GM19193 (cell line): ENCODE data around the gene GRIA1.

Experiments
- POLR2A ChIP-seq: IDR thresholded peaks from 4 replicates; pipeline ENCODE4 v1.6.1; 2011; ENCODE audit not compliant: insufficient read depth, insufficient read length; ENCODE audit errors: extremely low read depth

Gene GRIA1

DNA sequence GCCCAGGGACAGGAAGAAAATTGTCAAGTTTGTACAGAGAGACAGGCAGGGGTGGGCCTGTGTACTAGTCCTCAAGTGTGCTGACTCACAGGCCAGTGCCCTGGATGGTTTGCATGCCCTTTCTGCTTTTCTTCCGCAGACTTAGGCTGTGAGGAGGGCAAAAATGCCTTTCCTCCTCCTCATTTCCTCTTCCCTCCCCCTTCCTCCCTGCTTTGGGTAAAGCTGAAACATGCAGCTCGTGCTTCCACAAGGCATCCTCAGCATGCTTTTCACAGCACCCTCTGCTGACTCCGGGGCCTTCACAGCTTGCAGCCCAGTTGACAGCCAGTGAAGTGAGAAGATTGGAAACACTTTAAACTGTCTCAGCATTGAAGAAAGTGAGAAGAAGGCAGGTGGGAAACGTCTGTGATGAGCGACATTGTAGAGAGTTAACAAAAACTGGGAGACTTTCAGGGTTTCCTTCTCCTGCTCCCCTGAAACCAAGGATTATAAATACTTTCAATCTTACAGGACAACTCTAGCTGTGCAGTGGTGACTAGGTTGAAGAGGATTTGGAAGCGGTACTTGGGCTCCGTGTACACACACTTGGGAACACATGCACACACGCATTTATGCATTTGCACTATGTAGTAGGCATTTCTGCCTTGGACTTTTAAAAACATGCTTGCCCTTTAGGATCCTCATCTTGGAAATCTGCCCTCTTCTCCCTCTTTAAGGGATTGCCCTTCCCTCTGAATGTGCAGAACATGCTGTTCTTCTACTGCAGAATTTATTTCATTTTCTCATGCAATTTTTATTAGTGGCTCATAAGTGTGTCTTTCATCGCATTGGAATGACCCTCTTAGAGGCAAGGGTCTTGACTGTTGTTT, 138.8 kb downstream of the GRIA1 start:
- TF ChIP-seq POLR2A, result no peak

DNA sequence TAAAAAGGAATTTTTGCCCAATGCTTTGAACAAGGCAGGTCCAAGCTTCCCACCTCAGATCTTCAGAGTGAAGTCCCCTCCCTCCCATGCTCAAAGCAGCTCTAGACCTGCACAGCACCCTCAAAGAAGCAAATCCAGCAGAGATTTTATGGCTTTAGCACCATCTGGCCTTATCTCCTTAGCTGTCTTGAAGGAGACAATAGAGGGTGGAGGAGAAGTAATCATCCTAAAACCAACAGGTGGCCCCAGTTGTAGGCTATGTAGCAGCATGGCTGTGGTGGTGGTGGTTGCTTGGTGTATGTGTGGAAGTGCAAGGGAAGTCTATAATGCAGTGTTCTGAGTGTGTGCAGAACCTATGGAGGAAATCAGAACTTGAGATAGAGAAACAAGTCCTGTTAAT, 140.1 kb downstream of the GRIA1 start:
- TF ChIP-seq POLR2A, result no peak

DNA sequence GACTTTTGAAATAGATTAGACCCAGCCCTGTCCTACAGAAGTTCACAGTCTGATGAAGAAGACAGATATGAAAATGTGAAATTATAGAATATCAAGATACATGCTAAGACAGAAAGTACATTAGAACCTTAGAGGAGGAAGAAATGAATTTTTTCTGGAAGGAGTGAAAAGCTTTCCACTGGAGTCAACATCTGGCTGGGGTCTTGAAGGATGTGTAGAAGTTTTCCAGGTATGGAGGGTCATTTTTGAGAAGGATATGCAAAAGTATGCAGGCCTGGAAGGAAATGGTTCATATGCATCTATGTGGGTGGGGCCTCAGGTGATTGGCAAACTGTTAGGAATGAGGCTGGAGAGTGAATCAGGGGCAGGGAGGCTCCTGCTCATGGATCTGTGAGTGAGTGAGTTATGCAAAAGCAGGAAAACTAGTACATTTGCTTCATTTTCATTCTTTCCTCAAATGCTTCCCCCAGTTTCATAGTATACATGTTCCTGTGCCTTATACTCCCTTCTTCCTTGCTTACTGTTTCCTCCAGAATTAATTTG, 142.3 kb downstream of the GRIA1 start:
- TF ChIP-seq POLR2A, result no peak

DNA sequence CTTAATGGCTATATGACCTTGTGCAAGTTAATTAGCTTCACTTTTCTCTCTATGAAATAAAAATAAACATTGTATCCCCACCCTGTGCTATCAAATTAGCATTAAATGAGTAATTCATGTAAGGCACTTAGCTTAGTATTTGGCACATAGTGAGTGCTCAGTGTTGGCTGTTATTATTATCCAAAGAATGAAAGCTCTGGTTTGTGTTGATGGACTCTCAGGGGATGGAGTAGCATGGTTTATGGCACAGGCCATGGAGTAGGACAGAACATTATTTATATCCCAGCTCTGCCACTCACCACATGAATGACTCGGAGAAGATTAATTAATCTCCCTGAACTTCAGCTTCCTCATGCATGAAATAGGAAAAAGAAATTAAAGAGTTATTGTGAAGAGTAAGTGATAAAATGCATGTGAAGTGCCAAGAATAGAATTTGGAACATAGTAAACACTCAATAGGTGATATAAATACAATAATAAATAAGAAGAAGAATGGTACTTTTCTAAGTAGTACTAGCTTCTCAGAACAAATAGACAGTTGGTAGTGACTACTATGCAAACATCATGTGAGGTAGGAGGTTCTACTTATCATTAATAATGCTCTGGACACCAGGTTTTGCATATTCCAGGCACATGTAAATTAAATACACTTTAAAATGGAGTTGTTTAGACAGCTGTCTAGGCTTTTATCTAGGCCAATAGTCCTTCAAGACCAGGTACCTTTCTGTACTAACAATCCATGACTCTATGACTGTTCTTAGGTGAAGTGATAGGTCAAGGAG, 146.4 kb downstream of the GRIA1 start:
- no peak for TF ChIP-seq POLR2A

DNA sequence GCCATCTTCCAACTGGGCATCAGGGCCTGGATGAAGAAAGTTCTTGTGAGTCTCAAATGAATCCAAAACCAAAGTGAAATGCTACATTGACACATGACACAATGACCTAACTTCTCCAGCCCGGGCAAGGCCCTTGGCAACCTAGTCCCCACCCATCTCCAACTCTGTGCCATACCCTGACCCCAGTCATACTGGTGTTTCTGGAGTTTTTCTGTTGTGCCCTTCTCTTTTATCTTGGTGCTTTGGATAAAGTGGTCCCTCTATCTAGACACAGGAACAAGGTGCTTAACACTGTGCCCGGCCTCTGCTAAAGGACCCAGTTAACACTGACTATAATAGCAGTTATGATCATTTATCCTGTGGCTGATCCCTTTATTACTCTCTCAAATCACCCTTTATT, 149.8 kb downstream of the GRIA1 start:
- no peak for TF ChIP-seq POLR2A

DNA sequence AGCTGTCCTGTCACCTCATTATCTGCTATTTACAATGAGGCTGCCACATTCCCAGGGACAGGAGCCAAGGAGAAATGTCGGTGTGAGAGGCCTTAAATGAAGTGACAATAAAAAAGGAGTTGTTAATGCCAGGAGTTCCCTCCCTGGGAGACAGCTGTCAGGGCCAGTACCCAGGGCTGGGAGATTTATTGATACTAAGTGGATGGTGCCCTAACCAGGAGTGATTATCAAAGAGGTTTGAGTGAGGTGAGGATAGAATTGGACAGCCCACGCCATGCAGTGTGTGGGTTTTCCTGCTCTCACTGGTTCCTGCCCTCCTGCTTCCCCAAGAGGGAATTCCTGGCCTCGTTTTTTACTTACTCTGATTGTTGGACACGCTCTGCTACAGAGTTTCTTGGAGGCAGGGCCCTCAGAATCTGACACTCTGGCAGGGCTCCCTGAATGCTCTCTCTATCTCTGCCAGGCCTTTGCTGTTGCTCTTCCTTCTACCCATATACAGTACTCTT, 150.8 kb downstream of the GRIA1 start:
- no peak for TF ChIP-seq POLR2A

DNA sequence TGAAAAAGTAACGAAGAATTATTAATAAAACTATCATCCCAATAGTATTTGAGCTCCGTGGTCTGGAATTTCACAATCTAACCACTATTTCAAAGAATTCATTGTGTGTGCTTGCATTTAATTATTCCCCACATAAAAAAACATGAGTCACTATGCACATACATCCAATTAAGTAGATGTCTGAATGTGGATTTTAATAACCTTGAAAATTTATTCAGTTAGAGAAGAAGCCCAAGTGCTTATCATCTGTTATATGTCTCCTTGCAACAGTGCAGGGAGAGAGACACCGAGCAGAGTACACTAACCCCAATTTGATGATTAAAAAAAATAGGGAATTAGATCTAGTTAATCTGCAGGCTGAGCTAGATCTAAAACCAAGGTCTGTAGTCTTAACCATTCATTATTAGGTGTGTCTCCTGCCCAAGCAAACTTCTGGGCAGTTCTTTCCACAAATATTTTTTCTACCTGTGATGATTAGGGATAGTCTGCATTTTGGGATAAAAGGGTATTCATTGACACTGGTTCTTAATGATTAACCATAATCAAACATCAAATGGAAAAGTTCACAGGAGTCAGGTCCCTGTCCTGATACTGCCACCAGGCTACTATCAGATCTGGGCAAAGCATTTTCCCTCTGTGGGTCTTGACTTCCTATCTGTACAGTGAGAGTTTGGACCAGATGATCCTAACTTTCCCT, 164.2 kb downstream of the GRIA1 start:
- no peak for TF ChIP-seq POLR2A

DNA sequence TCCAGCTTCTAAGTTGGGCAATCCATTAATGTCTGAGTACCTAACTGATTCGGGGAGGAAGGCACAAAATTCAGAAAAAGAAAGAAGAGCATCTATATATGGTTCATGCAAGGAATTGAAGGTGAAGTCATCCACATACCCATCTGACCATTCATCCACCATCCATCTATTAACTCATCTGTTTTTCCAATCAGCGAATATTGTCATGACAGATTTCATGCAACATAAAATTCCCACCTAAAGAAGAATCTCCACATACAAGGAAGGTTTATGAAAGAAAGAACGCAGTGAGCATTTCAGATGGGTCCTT, 164.7 kb downstream of the GRIA1 start:
- TF ChIP-seq POLR2A, result no peak

DNA sequence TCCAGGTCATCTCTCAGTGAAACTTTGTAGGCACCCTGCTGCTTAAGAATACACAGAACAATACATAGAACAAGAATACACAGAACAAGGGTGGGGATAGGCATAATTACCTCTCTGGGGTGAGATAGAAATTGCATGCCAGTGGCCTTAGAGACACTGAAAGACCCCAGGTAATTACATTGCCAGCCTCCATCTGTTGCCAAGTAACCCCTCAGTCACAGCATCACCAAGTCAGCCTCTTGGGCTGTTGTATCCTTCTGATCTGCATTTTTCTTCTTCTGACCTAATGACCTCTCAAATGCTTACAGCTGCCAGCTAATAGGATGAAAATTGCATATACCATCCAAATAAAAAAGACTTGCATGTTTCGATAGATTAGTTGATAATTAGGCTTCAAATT, 167.7 kb downstream of the GRIA1 start:
- no peak for TF ChIP-seq POLR2A

DNA sequence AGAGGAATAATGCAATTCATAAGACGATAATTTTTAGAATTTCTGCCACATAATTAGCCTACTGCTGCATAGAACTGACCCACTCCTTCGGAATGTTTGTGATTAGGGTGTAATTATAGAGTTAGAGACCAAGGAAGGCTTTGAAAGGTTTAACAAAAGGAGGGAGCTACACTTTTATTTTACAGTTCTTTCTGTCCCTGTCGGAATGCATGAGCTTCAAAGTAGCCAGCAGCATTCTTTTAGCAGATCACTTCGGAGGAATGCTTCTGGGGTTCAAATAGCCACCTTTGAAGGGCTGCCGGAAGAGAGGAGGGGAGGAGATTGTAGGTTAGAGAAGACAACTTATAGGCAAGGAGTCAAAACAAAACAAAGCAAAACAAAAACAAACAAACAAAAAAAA, 168.1 kb downstream of the GRIA1 start:
- TF ChIP-seq POLR2A, result no peak

DNA sequence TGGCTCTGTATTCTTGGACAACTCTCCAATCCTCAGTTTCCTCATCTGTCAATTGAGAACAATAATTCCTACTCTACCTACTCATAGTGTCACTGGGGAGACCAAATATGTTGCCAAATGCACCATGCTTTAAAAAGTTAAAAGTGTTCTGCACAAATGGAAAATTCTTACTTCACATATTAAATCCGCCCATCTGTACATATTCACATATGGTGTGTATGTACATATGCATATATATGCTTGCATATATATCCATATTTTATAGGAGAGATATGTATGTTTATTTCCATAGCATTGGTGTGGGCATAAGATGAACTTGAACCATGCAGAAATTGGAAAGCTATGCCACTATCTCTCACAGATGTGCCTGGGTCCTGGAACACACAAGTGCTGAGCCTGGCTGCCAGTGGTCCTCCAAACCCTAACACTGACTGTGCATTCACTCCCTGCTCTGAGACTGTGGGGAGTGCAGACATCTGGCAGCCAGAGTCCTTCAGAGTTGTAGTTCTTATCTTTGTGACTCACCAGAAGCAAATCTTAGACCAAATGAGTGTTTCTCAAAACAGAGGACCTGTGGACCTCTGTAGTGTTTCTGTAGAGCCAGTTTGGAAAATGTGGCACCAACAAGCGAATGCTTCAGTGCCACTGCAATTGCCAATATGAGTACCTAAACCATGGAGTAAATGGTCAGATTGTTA, 168.7 kb downstream of the GRIA1 start:
- no peak for TF ChIP-seq POLR2A

DNA sequence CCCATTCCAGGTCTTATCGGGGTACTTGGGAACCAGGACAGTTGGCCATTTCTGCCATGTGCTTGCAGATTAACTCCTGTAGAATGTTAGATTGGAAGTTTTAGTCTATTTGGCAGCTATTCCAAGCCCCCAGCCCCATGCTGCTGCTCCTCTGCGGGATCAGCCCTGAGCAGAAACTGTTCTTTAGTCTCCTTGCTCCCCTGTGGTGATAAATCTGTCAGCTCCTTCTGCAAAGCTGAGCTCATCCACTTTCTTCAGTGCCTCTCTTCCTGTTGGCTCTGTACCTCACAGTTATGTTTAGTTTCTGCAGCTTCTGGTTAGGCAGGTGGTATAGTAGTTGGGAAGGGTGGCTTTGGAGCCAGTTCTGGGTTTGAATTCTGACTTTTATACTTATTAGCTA, 170.4 kb downstream of the GRIA1 start:
- TF ChIP-seq POLR2A, result no peak

DNA sequence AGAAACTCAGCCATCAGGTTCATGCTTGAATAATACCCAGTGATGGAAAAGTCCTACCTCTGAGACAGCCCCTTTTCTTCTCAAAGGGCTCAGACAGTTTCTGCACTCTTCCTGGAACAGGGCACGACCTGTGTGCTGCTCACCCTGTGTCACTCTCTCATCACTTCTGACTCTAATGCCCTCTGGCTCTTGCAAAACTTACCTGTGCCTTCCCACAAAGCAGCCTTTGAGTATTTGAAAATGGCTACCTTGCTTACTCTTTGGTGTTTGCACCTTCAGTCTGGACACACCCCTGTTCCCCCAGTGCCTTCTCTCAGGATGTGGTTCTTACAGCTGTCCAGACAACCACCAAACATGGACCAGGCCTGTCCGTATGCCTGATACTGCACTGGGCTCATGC, 171.4 kb downstream of the GRIA1 start:
- TF ChIP-seq POLR2A, result no peak

DNA sequence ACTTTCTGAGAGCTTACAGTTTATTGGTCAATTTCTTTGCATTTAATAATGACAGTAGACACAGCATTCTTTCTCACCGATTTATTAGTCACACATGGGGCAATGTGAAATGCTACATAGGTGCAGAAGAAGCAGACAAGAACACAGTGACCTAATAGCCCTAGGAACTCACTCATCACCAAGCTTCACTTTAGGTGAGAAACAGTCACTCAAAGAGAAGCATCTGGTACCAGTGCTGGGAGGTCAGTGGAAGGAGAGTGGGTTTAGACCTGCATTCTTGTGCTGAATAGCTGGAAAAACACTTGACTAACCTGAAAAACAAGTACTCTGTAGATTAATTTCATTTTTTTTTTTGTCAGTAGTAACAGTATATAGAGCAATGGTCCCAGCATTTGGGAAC, 179.6 kb downstream of the GRIA1 start:
- TF ChIP-seq POLR2A, result no peak

DNA sequence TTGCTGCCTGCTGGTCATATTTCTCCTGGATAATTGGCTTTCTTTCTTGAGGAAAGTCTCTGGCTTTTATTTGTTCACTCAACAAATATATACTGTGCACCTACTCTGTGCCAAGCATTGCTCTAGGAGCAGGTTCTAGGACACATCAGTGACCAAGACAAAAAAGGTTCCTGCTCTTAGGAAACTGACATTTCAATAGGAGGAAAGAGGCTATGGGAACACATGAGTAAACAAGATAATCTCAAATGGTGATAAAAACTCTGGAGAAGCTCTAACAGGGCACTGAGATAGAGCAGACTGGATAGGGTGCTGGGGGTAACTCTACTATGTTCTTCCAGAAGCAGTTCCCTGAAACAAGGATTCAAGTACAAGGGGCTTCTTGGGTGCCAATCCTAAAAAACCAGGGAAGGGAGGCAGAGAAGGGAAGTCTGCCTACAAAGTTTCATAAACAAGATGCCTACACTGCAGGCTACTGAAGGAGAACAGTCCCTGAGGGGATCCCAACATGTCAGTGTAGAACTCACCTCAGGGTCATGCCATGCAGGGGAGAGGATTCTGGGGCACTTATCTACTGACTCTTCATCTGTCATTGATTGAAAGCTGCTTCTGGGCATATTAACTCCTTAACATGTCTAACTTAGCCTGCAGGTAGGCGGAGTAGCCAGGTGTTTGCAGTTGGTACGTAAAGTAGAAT, 181.3 kb downstream of the GRIA1 start:
- no peak for TF ChIP-seq POLR2A
